NCI-H2171 treated with DMSO at 0.1 percent for 48 hours (cell line): ENCODE results near the gene DECR2.

Experiments used
- DNase-seq: peaks from one replicate; lab custom pipeline; 2025; lab: John Stamatoyannopoulos, UW

DECR2 gene

GRCh38 chr16:444027-444426 is 42.3 kb downstream of the DECR2 start:
- DNase-seq = no peak

GRCh38 chr16:445566-445965 is 43.9 kb downstream of the DECR2 start:
- DNase-seq = peak; percentile 60

GRCh38 chr16:450385-450784 is 48.7 kb downstream of the DECR2 start:
- no peak for DNase-seq

GRCh38 chr16:450785-451512 is 49.3 kb downstream of the DECR2 start:
- DNase-seq = peak; percentile 75

- no peak for DNase-seq
Measured at GRCh38 chr16:454397-454940, 52.8 kb downstream of the DECR2 start.

GRCh38 chr16:455453-455852 is 53.8 kb downstream of the DECR2 start:
- DNase-seq = no peak

- DNase-seq = peak; percentile 52
Measured at GRCh38 chr16:456891-457483, 55.3 kb downstream of the DECR2 start.

GRCh38 chr16:457732-458400 is 56.2 kb downstream of the DECR2 start:
- DNase-seq = peak; percentile 3

GRCh38 chr16:459761-460160 is 58.1 kb downstream of the DECR2 start:
- no peak for DNase-seq

GRCh38 chr16:460787-461186 is 59.1 kb downstream of the DECR2 start:
- no peak for DNase-seq
